Measurements from ENCODE around the gene SLIT3.
"Not testable (repeated sequence)": the region's sequence is repeated elsewhere in the genome, so short reads cannot be mapped to it uniquely, and the experiment has no call there.

SLIT3 gene

GRCh38 chr5:168651648-168652047, 649.3 kb downstream of the SLIT3 start:
- DNase-seq = no peak

- DNase-seq = no peak
Observed at GRCh38 chr5:168649306-168649705, 651.6 kb downstream of the SLIT3 start.

GRCh38 chr5:168648576-168648975, 652.4 kb downstream of the SLIT3 start:
- no peak for DNase-seq

GRCh38 chr5:168648016-168648415, 652.9 kb downstream of the SLIT3 start:
- DNase-seq = no peak

- DNase-seq = no peak
Observed at GRCh38 chr5:168647083-168647482, 653.9 kb downstream of the SLIT3 start.

GRCh38 chr5:168646335-168646734, 654.6 kb downstream of the SLIT3 start:
- DNase-seq = no peak

- no peak for DNase-seq
Observed at GRCh38 chr5:168645195-168645594, 655.7 kb downstream of the SLIT3 start.

- DNase-seq = no peak
Observed at GRCh38 chr5:168642019-168642418, 658.9 kb downstream of the SLIT3 start.

- DNase-seq = not testable (repeated sequence)
Observed at GRCh38 chr5:168638846-168639245, 662.1 kb downstream of the SLIT3 start.

- DNase-seq = no peak
Observed at GRCh38 chr5:168637793-168638192, 663.1 kb downstream of the SLIT3 start.

- DNase-seq = no peak
Observed at GRCh38 chr5:168637281-168637680, 663.7 kb downstream of the SLIT3 start.

- DNase-seq = not testable (repeated sequence)
Observed at GRCh38 chr5:168630958-168631357, 670.0 kb downstream of the SLIT3 start.

- no peak for DNase-seq
Observed at GRCh38 chr5:168624850-168625364, 676.0 kb downstream of the SLIT3 start.

- DNase-seq = no peak
Observed at GRCh38 chr5:168620807-168621206, 680.1 kb downstream of the SLIT3 start.

- no peak for DNase-seq
Observed at GRCh38 chr5:168614661-168615060, 686.3 kb downstream of the SLIT3 start.

- no peak for DNase-seq
Observed at GRCh38 chr5:168613996-168614395, 686.9 kb downstream of the SLIT3 start.

- DNase-seq = no peak
Observed at GRCh38 chr5:168613396-168613795, 687.5 kb downstream of the SLIT3 start.

- no peak for DNase-seq
Observed at GRCh38 chr5:168612996-168613395, 687.9 kb downstream of the SLIT3 start.

GRCh38 chr5:168612123-168612522, 688.8 kb downstream of the SLIT3 start:
- no peak for DNase-seq

Measured in stimulated activated CD4-positive, alpha-beta T cell treated with anti-CD3 and anti-CD28 coated beads, Interleukin-4, amount 100 ng/mL, for 1 hour (primary cell).